HG03139 (cell line): ENCODE measurements around the gene NAP1L4.
A peak's percentile ranks its signal among the peaks of the same experiment; 100 is the strongest.

Source experiments
- ATAC-seq: cut with Tn5 transposase; IDR thresholded peaks from one replicate; pipeline ENCODE4 v1.9.1; 2021; ENCODE audit not compliant: unreplicated experiment

NAP1L4 gene

DNA sequence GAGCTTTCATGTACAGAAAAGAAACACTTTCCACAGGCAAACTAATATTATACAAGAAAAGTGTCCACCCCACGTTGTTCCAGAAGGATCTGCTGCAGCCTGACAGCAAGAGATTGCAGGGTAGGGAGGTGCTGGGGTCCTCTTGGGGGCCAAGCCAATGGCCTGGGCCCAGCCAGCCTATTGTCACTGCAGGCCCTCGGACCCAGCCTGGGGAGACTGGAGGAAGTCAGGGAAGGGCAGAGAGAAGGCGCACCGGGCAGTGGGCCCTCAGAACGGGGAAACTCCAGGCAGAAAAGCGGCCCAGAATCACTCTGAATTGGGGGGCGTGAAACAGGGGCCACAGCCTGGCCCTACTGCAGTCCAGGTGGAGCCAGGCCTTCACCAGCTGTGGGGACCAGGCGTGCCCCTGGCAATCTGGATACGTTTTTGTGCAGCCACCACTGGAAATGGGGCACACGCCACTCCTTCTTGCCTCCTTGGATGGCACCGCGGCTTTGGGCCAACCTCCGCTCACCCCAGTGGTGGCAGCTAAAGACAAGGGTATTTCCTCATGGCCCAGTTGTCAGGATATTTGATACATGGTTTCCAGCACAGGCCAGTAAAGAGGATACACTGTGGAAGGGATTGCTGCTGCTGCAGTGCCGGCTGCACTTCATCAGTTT lies 3.9 kb upstream of the NAP1L4 start:
- no peak for ATAC-seq

DNA sequence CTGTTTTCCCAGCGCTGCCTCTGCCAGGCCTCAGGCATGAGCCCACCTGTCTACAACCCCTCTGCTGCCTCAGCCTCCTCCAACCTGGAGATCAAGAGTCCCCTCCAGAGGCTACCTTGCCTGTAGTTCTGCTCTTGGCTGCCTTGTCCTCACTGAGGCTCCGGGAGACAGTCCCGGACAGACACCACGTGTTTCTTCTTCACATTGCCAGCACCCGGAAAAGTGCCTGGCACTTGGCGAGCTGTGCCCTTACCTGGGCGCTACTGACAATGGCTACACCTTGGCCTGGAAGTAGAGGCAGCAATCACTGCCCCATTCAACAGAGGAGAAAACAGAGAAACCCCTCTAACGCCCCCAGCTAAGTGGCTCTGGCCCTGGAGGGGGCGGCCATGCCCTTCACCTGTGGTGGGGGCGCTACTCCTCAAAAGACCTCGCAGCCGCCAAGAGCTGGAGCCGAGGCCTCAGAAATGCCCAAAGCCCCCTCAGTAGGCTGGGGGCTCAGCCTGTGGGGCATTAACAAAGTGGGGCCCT lies 3.0 kb upstream of the NAP1L4 start:
- no peak for ATAC-seq

DNA sequence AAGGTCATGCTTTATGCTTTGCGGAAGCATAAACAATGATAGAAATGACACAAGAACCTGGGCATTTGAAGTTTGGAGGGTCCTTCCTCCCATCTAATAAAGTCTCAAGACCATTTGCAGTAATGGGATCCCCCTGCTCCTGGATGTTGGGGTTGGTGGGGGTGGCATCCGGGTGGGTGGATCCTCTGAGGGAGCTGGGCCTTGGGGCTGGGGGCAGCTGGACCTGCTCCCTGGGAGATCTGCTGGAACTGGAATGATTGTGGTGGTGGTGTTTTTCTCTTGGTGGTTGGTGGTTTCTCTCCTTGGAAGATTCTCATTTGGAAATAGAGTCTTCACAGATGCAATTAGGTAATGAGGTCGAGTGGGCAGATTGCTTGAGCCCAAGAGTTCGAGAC lies 2.2 kb upstream of the NAP1L4 start:
- no peak for ATAC-seq

DNA sequence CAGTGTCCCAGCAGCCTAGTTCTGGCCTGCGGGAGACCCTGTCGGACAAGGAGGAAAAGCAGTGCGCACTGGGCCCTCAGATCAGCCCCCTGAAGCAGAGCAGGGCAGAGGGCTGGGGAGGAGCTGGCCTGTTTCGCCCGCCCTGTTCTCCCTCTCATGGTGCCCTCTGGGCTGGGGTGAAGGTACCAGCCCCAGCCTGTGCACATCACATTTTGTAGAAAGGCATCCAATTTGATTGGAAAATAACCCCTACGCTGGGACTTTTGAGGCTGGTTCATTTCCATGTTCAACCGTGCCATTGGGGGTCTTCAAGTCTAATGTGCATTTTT lies 832 bp upstream of the NAP1L4 start:
- ATAC-seq: no peak

DNA sequence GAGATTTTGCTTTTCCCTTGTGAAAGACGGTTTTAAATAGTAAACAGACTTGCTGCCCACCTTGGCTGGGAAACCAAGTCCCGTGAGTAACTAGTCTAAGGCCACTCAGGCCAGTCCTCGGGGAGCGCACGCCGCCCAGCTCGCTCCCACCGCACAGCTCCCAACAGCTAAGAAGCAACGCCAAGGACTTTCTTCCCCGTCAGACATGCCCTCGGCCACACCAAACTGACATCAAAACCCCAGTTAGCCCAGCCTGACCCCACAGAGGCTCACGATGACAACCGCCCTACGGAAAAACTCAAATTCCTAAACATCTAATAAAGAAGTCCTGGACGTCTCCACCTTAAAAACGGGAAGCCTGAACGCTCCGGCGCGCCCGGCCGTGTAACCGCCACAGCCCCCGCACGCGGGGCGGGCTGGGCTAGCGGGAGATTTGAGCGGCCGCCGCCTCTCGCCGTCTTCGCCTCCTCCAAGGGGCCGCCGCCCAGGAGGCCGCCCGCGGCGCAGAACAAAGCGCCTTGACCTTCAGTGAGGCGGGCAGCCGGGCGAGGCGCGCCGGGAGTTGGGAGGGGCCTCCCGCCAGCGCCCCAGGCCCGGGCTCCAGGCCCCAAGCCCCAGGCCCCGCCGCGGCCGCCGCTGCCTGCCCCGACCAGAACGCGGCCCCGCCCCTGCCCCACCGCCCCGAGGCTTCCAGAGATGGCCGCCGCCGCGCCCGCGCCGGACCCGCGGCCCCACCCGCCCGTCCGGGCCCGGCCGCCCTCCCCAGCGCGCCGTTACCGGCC lies 486 bp downstream of the NAP1L4 start:
- ATAC-seq: peak; percentile 32

DNA sequence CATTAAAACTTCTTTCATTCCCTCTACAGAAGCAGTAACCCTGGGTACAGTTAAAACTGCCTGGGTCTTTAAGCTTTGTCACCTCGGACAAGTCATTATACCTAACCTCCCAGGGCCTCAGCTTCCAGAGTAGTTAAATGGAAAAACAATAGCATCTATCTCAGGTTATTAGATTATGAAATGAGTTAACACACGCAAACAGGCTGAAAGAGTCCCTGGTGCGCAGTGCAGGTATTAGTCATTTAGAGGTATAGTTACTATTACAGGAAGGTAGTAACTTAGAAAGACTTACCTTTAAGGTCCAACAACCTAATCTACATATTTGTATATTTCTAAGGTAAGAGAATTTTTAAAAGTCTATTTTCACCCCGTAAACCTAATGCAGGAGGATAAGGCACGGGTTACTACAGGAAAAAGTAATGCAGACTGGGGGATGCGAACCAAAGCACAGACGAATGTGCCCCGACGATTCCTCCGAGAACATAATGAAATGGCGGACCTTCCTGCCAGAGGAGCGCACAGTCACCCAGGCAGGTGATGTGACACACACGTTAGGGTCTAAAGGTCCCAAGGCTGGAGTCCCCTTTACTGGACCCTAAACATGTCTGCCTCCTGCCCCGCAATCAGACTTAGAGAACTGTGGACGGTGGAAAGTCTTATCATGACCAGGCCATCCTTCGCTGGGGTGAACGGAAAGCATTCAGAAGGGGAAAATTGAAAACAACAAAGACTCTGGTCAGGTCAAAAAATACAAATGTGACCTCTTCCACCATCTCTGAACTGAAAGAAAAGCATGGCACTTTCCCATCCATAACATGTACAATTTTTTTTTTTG lies 1.3 kb downstream of the NAP1L4 start:
- no peak for ATAC-seq

DNA sequence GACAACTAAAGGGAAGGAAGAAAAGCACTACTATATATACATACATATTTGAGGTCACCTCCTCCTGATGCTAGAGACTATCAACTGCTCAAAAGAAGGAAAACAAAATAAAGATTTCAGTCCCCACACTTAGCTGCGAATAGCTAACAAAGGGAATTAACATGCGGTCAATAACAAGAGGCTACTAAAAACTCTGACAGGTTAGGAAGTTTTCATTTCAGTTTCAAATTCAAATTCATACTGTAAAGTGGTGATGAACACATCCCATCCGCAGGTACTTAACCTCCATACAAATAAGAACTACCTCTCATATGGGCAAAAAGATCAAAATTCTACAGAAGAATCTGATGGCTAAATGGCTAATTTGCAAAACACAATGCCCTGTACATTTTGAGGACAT lies 2.6 kb downstream of the NAP1L4 start:
- ATAC-seq: no peak

DNA sequence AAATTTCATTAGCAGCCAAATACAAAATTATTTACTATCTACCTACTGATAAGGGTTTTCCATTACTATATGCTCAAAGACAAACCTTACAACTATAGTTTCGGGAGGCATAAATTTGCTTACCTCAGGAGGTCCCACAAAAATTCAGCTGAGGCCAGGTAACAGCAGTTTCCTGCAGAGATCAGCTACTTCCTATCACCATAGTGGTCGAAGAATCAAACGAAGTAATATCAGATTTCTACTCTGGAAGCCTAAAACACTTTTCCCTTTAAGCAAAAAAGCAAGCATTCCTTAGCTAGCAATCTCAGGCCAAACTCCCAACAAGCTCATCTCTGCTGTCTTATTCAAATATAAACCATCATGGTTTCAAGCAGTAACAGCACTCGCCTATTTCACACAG lies 3.1 kb downstream of the NAP1L4 start:
- no peak for ATAC-seq

DNA sequence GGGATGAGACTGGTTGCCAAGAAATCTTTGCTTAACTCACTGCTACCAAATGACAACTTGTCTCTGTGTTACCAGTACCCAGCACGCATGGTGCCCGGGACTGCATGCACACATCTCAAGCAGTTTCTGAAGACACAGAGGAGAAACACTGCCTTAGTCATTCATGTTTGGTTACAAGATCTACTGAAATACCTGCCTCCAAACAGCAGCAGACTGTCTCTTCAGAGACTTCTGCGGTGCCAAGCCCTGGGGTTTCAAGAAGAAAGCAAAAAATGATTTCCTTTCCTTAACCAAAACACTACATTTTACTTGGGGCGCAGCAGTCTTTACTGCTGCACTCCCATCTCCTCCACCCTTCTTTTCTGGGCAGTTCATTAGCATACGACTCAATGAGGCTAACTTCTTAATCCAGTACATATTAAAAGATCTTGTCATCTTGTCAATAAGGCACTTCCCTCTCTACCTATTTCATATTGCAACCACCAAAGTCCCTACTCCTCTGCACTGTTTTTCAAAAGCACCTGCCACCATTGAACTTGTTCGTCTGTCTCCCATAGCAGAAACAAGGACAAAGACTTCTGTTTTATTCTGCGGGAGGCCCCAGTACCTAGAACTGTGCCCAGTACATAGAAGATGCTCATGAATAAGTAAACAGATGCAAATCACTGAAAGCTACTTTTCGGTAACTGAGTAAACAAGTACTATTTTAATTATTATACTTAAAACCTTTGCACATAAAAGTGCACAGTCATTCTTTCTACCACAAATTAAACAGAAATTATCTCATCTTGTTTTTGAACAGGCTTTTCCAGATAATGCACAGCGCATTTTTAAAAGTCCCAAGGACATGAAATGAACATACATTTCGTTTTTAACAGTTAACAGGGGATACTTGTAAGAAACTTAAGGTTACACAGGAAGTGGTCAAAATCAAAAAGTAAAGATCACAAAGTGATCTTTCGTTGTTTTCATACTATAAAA lies 4.0 kb downstream of the NAP1L4 start:
- ATAC-seq: no peak

DNA sequence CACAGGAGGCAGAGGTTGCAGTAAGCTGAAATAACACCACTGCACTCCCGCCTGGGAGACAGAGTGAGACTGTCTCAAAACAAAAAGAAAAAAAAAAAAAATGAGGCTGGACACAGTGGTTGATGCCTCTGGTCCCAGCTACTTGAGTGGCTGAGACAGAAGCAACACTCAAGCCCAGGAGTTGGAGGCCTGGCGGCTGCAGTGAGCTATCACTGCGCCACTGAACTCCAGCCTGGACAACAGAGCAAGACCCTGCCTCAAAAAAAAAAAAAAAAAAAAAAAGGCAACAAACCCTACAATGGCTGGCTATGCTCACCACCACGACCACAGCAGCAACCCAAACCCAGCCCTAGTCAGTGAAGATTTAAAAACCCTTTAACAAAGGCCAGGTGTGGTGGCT lies 8.2 kb downstream of the NAP1L4 start:
- no peak for ATAC-seq

DNA sequence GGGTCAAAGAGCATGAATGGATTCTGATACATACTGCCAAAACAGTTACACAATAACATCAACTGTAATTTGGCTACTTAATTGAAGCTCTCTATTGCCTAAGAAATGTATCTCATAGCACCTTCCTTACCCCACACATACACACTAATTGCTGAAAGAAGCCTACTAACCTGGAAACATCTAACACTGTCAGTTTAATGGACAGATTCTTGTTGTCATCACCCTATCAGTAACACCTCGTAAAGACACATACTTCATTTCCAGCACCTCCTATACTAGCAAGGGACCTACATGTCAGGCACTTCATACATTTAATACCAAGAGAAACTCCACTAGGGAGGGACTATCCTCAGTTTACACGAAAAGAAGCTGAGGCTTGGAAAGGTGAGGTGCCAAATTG lies 9.9 kb downstream of the NAP1L4 start:
- no peak for ATAC-seq

DNA sequence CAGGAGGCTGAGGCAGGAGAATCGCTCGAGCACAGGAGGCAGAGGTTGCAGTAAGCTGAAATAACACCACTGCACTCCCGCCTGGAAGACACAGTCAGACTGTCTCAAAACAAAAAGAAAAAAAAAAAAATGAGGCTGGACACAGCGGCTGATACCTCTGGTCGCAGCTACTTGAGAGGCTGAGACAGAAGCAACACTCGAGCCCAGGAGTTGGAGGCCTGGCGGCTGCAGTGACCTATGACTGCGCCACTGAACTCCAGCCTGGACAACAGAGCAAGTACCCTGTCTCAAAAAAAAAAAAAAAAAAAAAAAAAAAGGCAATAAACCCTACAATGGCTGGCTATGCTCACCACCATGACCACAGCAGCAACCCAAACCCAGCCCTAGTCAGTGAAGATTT lies 11.0 kb downstream of the NAP1L4 start:
- ATAC-seq: no peak

DNA sequence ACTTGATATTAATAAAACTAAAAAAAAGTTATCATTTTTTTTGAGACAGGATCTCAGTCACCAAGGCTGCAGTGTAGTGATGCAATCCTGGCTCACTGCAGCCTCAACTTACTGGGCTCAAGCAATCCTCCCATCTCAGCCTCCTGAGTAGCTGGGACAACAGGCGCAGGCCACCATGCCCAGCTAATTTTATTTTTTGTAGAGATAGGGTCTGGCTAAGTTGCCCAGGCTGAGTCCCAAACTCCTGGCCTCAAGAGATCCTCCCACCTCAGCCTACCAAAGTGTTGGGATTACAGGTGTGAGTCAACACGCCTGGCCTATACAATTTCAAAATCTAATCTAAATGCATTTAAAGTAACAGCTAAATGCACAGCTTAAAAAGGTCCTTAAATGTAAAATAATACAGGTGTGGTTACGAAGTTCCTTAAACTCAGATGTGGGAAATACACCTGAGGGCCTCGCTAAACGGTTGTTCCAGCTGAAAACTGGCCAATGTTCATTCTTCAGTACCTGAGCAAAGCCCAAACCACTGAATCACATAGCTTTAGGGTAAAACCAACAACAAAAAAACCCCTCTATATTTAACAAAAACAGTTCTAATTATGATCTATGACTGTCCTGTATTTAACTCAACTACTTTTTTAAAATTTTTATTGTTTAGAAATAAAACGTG lies 11.8 kb downstream of the NAP1L4 start:
- ATAC-seq: no peak

DNA sequence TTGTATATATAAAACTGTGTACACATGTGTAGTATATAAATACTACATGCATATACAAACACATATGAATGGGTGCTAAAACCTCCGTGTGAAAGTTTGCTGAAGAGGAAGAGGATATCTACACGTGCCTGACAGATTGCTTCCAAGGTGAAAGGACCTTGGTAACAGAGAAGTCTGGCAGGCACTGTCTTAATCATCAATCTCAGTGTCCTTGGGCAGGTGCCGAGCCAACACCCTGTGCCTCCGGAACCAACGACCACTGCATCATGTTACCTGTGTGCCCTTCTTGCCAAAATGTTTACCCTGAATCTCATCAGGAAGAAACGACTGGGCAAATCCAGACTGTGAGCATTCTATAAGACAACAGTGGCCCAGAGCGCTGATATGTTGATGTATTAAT lies 15.0 kb downstream of the NAP1L4 start:
- no peak for ATAC-seq

DNA sequence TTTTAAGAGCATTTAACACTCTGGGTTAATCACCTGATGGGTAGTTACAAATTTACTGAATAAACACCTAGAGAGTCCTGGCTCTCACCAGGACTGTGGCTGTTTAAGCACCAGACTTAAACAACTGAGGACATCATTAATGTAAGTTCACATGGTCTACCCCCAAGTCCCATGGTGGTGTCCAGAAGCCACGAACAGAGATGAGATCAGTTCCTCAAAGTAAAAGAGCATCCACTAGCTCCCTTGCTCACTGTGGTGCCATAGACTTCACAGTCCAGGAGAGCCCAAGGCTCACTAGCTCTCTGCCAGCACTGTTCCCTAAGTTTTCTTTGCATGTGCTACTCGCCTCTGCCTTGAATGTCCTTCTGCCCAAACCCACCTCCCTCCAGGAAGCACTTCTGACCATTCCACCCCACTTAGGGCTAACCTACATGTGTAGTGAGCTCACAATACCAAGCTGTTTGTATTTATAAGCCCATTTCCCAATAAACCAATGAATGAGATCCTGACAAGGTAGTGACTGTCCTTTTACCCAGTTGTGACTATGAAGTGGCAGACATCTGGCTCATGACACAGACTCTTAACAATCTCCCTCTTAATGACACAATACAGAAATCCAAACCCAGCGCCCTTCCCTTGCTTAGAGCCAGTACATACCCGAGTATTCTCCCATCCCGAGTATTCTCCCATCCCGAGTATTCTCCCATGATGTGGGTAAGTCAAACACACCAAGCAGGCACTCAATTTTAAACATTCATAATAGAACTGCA lies 15.7 kb downstream of the NAP1L4 start:
- ATAC-seq: no peak

DNA sequence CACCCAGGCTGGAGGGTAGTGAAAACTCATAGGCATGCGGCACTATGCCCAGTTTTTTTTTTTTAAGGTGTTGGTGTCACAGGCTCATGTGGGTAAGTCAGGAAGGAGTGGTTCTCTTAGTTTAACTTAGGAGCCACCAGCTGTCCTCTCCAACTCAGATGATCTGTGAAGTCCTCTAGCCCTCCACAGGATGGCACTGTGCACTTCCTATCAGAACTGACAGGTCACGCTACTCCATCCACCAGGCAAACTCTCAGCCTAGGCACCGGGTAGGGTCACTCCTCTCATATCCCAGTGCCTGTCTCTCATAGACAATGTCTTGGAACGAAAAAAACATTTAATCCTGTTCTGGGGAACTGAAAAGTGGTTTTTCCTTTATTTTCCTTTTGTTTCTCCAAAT lies 16.5 kb downstream of the NAP1L4 start:
- peak; percentile 60 for ATAC-seq

DNA sequence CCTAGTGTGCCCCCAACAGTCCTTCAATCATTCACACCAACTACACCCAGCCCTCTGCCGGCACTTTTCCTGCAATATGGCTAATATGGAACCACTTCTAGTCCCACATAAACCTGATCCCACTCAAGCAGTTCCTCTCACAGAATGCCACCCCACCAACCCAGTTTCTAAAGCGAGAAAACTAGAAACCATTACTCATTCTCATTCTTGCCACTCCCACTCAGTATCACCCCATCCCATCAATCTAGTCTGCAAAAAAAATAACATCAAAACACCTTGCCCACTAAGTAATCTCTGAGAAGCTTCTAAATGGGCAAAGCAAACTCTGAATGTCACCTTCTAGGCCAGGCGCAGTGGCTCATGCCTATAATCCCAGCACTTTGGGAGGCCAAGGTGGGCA lies 17.9 kb downstream of the NAP1L4 start:
- no peak for ATAC-seq

DNA sequence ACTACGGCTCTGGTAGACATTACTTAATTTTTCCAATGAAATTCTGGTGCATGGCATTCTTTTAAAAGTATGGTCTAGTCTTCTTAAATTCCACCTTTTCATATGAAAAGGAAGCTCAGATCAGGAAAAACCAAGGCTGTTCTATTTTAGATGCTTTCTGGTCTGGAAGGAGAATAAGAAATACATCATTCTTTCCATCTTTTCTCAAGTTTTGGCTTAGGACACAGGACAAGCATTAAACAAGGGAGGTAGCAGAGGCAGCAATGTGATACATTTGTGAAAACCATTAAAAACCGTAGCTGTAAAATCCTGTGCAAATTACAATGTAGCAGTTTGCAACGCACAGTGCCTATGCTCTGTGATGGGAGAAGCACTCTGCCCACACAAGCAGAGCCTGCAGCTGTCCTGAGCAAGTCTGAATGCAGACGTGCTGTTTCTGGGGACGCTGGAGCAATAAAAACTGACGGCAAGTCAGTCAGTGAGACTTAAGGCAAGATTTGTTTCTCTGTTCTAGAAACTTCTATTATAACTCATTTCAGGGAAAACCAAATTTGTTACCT lies 23.7 kb downstream of the NAP1L4 start:
- no peak for ATAC-seq

DNA sequence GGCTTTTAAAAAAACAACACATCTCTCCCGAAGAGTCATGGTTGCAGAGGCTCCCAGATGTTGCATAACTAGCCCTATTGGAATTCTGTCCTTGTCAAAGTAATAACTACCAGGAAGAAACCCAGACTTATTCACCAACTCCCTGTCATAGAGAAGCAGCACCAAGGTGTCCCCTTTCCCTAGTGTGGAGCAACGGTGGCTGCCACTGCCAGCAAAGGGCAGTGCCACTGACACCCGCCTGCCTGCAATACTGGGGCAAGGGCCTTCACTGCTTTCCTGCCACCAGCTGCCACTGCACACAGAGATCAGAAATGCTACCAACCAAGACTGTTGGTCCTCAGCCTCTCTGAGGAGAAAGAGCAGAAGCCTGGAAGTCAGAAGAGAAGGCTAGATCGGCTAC lies 27.3 kb downstream of the NAP1L4 start:
- no peak for ATAC-seq
